HG03060 (cell line): ENCODE measurements around the gene CSPG4.
"Not testable (repeated sequence)": the region's sequence is repeated elsewhere in the genome, so short reads cannot be mapped to it uniquely, and the experiment has no call there.

Experiments used
- ATAC-seq: cut with Tn5 transposase; IDR thresholded peaks from one replicate; pipeline ENCODE4 v1.9.1; 2021; ENCODE audit warnings: low read depth, moderate number of reproducible peaks; ENCODE audit not compliant: unreplicated experiment

Gene CSPG4, protein sequence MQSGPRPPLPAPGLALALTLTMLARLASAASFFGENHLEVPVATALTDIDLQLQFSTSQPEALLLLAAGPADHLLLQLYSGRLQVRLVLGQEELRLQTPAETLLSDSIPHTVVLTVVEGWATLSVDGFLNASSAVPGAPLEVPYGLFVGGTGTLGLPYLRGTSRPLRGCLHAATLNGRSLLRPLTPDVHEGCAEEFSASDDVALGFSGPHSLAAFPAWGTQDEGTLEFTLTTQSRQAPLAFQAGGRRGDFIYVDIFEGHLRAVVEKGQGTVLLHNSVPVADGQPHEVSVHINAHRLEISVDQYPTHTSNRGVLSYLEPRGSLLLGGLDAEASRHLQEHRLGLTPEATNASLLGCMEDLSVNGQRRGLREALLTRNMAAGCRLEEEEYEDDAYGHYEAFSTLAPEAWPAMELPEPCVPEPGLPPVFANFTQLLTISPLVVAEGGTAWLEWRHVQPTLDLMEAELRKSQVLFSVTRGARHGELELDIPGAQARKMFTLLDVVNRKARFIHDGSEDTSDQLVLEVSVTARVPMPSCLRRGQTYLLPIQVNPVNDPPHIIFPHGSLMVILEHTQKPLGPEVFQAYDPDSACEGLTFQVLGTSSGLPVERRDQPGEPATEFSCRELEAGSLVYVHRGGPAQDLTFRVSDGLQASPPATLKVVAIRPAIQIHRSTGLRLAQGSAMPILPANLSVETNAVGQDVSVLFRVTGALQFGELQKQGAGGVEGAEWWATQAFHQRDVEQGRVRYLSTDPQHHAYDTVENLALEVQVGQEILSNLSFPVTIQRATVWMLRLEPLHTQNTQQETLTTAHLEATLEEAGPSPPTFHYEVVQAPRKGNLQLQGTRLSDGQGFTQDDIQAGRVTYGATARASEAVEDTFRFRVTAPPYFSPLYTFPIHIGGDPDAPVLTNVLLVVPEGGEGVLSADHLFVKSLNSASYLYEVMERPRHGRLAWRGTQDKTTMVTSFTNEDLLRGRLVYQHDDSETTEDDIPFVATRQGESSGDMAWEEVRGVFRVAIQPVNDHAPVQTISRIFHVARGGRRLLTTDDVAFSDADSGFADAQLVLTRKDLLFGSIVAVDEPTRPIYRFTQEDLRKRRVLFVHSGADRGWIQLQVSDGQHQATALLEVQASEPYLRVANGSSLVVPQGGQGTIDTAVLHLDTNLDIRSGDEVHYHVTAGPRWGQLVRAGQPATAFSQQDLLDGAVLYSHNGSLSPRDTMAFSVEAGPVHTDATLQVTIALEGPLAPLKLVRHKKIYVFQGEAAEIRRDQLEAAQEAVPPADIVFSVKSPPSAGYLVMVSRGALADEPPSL (N-terminal part only)

DNA sequence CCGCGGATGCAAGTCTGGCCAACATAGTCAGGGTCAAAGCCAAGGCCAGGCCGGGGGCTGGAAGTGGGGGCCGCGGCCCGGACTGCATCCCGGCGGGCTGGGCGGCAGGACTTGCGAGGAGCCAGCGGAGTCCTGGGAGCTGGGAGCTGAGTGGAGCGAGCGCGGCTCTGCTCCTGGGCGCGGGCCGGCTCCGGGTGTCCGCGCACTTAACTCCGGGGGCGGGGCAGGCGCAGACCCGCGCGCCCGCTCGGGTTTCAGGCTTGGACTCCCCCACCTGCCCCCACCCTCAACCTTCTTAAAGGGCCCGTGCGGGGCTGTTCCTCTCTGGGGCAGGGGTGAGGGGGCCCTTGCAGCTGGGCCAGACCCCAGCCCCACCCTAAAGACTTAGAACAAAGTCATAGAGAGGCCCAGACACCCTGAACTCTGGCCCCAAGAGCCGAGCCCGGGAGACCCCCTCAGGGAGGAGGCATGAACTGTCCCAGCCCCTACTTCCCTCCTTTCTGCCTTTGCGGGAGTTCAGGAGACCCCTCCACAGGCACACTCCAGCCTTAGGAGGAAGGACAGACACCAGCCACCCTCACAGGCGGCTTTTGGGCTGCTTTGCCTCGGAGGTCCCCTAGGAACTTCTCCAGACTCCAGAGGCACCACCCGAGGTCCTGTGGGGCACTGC, at the start of gene CSPG4:
CSPG4 (minus strand) TSS at position 181 of the 670 bp plus-strand sequence; CDS start at position 88, 93 bp downstream.
- ATAC-seq: no peak

DNA sequence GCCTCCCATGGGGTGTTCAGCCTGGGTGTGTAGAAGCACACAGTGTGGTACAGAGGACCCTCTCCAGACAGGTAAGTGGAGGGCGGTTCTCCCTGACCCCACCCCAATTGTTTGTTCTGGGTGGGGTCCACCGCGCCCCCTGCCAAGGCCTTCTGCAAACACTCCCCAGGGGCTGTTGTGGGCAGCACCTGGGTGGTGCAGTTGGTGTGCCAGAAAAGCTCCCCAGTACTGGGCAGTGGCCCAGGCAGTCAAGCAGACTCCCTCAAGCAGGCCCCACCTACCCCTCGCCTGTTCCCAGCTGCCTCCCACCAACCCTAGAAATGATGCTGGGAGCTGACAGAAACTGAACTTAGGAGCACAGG, 49.7 kb upstream of the CSPG4 start:
- not testable (repeated sequence) for ATAC-seq

DNA sequence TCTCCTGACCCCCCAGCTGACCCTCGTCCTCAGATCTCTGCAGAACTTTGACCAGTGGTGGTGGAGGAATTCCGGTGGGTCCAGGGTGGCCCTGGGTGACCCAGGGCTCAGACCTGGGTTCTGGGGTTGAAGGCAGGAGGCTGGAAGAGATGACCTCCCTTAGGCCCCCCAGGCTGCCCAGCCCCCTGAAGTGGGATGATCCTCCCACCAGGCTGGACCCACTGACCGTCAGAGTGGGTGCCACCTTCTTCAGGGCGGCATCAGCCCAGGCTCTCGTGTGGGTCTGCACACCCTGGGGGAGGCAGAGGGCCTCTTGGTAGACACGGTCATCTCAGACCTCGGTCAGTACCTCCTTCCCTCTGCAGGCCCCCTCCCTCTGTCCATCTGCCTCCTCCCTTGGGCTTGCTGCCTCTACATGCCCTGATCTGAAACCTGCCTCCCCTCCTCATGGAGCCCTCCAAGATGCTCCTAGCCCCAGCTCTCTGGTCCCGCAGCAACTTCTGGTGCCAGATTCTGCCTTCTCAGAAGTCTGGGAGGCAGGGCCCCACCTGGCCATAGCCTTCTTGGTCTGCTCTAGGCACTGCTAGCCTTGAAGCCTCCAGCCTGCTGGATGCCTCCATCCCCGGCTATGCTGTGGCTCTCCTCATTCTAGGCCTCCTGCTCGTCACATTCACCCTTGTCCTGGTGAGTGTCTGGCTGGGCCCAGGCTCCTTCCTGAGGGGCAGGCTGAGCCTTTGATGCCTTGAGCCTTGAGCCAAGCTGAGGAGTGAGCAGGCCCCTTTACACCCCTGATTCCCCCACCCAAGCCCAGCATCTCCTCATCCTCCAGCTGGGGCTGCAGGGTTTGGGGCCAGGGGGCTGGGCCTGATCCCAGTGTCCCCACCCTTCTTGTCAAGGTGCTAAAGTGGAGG, 49.1 kb upstream of the CSPG4 start:
- ATAC-seq: no peak

DNA sequence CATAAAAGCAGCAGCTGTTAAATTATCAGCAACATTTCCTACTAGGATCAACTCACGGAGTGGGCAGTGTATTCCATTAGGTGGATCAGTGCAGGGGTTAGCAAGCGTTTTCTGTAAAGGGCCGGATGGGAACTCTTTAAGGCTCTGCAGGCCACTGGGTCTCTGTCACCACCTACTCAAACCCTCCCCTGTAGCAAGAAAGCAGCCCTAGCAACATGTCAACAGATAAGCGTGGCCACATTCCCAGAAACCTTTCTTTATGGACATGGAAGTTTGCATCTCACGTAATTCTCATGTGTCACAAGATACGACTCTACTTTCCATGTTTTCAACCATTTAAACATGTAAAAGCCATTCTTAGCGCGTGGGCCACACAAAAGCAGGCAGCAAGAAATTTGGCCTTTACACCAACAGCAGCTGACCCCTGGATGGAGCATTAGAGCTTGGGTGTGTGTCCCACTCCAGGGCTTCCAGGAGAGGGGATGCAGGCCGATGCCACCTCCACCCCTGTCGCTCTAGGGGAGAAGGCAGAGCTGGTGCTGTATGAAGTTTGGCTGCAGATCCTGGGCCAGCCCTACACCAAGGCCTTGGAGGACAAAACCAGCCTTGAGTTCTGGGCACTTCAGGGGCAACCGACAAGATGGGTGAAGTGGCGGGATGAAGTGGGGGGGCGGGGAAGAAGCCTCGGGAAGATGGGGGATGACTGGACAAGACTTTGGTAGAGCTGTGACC, 48.2 kb upstream of the CSPG4 start:
- no peak for ATAC-seq

DNA sequence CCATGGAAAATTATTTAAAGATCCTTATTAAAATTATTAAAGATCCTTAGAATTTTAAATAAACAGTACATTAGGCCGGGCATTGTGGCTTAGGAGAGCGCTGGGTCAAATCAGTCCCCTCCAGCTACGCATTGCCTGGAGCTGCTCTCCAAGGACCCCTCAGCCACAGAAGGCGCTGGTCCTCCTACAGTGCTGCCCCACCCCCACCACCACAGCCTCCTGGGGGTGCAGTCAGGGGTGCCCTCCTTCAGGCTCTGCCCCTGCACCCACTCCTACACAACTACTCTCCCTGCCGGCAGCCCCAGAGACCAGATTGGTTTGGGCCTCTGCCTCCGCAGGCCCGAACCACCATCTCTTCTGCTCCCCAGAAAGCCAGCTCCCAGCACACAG, 47.5 kb upstream of the CSPG4 start:
- not testable (repeated sequence) for ATAC-seq

DNA sequence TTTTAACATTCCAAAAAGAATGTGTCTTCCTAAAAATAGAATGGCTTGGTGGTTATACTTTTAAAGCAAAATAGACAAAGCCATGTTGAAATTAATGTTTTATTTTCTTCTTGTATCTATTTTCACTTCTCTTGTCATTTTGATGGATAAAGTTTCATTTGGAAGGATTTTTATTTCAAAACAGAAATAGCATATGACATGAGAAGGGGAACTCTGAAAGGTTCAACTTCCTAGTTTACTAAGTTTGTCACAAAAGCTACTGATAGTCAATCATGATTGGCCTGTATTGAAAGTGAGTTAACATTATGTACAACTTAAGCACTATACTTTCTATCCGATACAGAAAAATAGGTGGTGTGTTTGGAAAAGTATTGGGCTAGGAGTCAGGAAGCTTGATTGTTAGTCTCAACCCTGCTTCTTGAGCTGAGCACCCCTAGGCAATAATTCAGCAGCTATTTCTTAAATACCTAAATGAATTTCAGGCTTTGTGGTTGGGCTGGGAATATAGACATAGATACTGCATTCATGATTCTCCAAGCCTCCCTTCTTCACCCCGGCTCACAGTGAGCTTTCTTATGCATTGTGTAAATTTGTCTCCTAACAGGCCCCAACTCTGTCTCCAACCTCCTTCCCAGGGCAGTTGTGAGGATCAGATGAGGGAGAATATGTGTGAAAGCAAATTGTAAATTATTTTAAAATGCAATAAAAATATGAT, 46.9 kb upstream of the CSPG4 start:
- ATAC-seq: no peak

DNA sequence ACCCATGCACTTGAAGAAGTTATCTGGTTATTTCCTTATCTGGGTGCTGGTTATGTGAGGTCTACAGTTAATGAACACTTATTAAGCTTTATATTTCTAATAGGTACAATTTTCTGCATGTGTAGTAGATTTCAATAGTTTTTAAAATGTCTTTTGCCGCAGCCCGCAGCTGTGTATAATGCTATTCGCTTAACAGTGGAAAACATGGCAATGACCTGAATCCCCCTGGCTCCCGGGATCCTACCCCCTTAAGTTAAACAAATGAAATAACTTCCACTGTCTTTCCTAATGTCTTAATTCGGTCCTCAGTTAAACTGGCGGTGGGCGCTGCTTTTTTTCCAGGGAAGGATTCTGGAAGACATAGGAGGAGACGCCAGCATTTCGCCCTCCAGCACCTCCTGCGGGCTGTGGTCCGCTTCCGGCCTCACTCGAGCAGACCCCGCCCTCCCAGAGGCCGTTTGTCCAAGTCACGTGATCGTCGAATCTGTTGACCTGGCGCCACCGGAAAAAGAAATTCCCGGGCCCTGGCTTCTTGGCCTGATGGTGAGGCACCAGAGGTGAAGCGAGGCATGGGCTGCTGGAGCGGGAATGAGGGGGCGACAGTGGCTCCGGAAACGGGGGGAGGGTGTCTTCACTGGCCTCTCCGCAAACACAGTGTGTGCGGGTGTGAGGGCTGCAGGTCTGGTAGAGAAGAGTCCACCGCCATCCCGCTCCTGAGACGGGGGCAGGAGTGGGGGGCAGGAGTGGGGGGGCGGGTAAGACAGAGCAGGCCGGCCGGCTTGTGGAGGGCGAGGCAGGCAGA, 45.6 kb upstream of the CSPG4 start:
- ATAC-seq: no peak

DNA sequence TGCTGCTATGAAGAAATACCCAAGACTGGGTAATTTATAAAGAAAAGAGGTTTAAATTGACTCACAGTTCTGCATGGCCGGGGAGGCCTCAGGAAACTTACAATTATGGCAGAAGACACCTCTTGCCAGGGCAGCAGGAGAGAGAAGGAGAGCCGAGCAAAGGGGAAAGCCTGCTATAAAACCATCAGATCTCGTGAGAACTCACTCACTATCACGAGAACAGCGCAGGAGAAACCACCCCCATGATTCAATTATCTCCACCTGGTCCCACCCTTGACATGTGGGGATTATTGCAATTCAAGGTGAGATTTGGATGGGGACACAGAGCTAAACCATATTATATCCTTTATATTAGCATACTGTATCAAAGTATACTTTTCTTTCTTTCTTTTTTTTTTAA, 42.2 kb upstream of the CSPG4 start:
- not testable (repeated sequence) for ATAC-seq

DNA sequence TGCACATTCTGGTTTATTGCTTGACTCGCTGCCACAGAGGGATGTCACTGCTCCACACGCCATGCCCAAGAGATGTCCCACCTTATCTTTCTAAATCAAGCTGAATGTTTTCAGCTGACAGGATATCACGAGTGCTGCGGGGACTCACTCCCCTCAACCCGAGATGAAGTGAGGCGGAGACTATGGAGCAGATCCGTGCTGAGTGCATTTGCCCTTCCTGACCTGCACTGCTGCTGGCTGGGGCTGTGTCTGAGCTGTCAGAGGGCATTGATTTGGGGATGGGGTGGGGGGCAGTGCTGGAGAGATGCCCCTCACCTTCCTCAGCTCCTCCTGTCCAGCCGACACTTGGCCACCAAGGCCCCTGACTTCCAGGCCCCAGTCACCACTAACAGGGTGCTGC, 40.5 kb upstream of the CSPG4 start:
- no peak for ATAC-seq

DNA sequence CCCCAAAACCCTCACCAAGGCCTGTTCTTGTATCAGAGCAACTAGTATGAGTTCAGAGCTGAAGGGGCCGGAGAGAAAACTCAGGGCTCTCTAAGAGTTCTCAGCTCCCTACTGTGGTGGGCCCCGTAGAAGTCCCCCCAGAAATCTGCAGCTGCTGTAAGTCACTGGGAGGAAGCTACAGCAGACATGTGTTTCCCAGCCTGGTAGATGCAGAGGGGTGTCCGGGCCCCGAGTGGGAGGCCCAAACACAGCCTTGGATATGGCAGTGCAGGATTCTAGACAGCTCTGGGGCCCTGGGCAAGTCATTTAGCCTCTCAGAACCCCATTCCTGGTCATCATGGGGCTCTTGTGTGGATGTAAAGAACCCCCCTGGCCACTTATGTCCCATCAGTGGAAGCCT, 39.2 kb upstream of the CSPG4 start:
- no peak for ATAC-seq

DNA sequence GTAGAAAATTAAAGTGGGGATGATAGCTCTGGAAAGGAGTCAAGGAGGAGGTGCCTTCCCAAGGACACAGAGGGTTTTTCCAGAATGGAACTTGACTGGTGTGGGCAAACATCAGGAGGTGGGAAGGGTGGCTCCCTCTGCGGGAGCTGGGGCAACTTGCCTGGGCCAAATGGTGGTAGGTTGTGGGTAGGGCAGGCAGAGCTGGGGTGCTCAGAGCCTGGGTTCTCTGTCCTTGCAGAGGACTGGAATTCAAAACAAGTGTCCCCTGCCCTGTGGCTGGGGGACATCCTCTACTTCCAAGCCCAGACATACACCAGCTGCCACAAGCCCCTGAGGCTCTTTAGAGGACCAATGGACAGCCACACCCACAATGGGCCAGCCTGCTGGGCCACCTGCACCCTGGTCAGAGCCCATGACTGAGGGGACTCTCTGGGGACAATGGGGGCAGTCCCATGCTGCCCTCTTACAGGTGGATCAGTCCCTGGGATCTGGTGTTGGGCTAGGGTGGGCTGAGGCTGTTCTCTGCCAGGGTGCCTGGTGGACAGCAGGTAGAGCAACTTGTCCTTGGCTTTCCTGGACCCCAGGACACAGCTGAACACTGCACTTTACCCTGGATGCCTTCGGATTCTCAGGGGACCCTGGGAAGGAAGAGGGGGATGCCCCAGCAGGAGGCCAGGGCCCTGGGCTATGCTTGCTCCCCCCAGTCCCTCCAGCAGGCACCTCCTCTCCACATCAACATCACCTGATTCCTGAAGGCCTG, 38.6 kb upstream of the CSPG4 start:
- ATAC-seq: no peak

DNA sequence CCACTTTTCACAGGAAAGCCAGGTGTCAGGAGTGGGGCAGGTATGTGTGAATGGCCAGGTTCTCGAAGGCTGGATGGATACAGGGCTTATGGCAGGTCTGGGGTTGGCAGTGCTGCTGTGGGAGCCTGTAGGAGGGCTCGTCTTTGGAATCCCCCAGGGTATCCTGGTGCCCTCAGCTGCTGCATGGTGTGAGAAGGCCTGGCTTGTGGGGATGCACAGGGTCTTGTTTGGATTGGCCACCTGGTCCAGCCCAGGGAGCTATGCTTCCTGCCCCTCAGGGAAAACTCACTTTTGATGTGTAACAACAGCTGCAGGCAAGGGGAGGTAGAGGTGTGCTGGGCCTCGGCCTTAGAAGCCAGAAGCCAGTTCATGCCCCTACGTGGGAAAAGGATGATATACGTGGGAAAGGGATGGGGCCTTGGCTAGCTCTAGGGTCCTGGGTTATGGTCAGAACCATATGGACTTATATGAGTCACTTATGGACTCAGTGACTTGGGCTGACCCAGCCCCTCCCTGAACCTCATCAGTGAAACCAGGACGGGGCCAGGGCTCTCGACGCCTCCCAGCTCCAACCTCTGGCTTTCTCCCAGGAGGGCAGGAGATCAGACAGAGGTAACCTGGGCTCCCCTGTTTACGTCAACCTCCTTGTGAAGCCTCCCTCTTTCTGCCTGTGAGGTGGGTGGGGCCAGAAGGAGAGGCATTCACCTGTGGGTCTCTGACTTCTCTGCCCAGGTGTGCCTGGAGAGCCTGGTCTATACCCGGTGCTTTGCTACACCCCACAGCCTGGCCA, 37.8 kb upstream of the CSPG4 start:
- no peak for ATAC-seq

DNA sequence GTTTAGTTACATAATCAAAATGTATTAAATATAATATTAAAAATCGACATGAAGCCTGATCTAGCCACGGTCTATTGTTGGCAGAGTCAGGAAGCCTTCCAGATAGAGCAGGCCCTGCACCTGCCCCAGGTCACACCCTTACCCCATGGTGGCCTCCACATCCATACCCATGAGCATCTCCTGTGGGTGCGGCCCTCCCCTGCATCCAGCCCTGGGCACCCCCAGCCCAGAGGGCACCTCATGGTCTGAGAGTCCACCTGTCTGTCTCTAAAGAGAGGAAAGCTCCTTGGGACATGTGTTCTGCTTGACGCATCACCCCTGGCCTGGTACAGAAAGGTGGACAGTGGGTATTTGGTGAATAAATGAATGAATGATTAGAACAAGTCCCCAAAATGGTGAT, 37.2 kb upstream of the CSPG4 start:
- ATAC-seq: no peak

DNA sequence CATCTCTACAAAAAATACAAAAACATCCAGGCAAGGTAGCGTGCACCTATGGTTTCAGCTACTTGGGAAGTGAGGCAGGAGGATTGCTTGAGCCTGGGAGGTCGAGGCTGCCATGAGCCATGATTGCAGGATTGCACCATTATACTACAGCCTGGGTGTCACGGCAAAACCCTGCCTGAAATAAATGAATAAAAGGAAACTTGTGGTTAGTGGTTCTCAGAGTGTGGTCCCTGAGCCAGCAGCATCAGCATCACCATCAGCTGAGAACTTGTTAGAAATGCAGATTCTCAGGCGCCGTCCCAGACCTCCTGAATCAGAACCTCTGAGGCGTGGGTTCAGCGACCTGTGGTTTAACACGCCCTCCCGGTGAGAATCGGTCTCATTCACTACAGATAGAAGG, 36.2 kb upstream of the CSPG4 start:
- ATAC-seq: not testable (repeated sequence)

DNA sequence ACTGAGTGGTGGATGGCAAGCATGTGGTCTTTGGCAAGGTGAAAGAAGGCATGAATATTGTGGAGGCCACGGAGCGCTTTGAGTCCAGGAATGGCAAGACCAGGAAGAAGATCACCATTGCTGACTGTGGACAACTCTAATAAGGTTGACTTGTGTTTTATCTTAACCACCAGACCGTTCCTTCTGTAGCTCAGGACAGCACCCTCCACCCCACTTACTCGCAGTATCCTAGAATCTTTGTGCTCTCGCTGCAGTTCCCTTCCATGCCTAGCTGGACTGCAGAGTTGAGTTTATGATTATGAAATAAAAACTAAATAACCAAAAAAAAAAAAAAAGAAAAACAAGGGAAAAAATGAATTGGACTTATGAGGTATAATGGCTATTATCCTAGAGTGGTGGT, 34.5 kb upstream of the CSPG4 start:
- not testable (repeated sequence) for ATAC-seq

DNA sequence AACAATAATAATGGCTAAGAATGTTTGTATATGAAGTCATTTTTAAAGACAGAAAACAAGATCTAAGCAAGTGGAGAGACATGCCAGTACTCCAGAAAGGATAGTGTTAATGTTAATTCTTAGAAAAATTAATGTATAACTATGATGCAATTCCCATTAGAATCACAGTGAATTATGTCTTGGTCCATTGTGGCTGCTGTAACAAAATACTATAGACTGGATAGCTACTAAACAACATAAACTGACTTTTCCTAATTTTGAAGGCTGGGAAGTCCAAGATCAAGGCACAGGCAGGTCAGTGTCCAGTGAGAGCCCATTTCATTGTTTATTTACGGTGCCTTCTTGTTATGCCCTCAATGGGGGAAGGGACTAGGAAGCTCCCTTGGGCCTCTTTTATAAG, 32.7 kb upstream of the CSPG4 start:
- no peak for ATAC-seq
